HepG2 (cell line): ENCODE data around the gene HLA-DMB.

Experiments used
- CHD2 ChIP-seq: IDR thresholded peaks from 2 replicates; pipeline ENCODE4 v1.6.1; 2011; ENCODE audit warnings: low read depth, low read length, improper control_type of control experiment
- IKZF5 ChIP-seq: IDR thresholded peaks from 2 replicates; pipeline ENCODE4 v1.6.1; 2018; ENCODE audit warnings: missing genetic modification reagents, mild to moderate bottlenecking, missing compliant biosample characterization
- ZNF3 ChIP-seq: IDR thresholded peaks from 2 replicates; pipeline ENCODE4 v1.7.0; 2017; ENCODE audit warnings: inconsistent platforms
- ZSCAN21 ChIP-seq: sonication (generic); formaldehyde crosslinking; IDR thresholded peaks from 2 replicates; pipeline ENCODE4 v1.8.0; 2022; ENCODE audit warnings: mild to moderate bottlenecking, missing genetic modification reagents, moderate library complexity, borderline replicate concordance

- no peak for TF ChIP-seq ZNF3 (CRISPR knock-in tag)
- no peak for TF ChIP-seq ZSCAN21 (CRISPR knock-in tag)
- TF ChIP-seq CHD2 = no peak
- no peak for TF ChIP-seq IKZF5 (CRISPR knock-in tag)
These were observed 33.9 kb upstream of the HLA-DMB start for GRCh38 chr6:32974541-32975308.
